ENCODE measurements around the gene HMOX1. TPM values are rescaled to one million over a fixed set of nuclear protein-coding genes. Genes with fewer than 3 reads are reported as not detected.
"Not testable (repeated sequence)": the region's sequence is repeated elsewhere in the genome, so short reads cannot be mapped to it uniquely, and the experiment has no call there.

HMOX1 gene
- total RNA-seq, 1 donor from 2014 or later: 87.0 TPM

GRCh38 chr22:35349704-35350538 is 31.0 kb upstream of the HMOX1 start:
- no peak for DNase-seq (ENCODE audit: low spot score)

- DNase-seq (ENCODE audit: low spot score): peak; percentile 97
Observed at GRCh38 chr22:35350539-35351503, 30.1 kb upstream of the HMOX1 start.

- DNase-seq (ENCODE audit: low spot score): no peak
Observed at GRCh38 chr22:35352214-35353111, 28.4 kb upstream of the HMOX1 start.

DNA sequence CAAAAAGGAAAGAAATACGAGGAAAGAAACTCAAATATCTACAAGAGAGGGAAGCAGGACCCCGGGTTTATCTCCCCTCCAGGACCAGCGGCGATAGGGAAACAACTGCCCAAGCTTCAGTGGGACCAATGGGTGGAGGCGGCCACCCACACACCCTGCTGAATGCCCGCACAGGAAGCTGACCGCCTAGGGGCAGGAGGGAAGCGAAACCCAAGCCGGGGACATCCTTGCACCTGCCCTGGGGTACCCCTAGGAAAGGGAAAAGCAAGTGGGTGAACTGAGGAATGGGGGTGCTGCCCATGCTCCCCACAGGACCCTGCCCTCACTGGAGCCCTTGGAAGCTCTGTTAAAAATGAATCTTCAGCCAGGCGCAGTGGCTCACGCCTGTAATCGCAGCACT is 27.6 kb upstream of the HMOX1 start:
- no peak for DNase-seq (ENCODE audit: low spot score)

- DNase-seq (ENCODE audit: low spot score): no peak
Observed at GRCh38 chr22:35354068-35354467, 26.8 kb upstream of the HMOX1 start.

DNA sequence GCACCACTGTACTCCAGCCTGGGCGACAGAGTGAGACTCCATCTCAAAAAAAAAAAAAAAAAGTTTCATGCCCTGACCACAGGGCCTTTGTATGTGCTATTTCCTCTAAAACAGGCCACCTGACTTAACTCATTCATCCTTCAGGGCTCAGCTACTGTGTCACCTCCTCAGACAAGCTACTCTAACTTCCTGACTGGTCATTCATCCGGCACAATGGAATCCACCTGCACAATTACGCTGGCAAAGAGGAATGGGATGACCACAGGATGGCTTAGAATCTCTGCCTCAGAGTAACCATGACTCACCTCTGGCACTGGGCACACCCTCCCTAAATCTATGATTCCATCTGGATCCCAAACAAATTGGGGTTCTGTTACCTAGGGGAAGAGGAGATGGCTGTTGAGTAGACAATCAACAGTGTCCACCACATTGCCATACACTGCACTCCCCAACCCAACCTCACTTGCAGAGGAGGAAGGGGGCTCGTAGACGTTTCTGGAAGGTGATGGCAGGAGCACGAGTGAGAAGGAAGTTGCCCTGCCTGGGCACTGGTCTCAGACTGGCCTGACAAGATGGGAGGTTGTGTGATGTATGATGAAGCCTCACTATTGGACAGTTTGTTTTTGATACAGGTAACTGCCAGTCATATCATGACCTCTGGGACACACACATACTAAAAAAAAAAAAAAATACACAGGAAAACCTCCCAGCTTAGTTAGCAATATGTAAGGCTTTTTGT is 22.8 kb upstream of the HMOX1 start:
- DNase-seq (ENCODE audit: low spot score): no peak

DNA sequence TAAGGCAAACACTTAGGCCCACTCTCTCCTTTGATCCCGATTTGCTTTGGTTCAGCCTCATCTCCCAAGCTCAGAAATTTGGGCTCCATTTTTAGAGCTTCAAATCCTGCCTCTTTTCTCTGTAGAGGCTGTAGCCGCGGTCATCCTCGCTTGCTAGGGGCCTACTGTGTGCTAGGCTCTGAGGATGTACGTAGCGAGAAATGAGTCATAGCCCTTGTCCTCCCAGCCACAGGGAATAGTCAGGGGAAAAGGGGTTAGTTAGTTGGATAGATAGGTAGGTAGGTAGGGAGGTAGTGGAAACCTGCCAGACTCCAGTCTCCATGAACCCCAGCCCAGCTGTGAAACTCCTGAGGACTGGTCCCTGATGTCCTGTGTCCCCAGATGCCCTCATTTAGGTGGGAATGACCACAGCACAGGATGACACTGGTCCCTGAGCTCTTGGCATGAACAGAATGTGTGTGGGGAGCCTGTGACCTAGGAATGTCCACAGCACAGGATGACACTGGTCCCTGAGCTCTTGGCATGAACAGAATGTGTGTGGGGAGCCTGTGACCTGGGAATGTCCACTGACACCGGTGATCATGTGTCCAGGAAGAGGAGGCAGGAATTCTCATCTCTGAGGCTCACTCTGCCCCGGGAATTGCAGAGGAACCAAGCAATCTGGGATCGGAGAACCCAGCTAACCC is 21.4 kb upstream of the HMOX1 start:
- no peak for DNase-seq (ENCODE audit: low spot score)

- DNase-seq (ENCODE audit: low spot score): no peak
Observed at GRCh38 chr22:35361001-35361558, 19.8 kb upstream of the HMOX1 start.

GRCh38 chr22:35363566-35364086 is 17.3 kb upstream of the HMOX1 start:
- no peak for DNase-seq (ENCODE audit: low spot score)

DNA sequence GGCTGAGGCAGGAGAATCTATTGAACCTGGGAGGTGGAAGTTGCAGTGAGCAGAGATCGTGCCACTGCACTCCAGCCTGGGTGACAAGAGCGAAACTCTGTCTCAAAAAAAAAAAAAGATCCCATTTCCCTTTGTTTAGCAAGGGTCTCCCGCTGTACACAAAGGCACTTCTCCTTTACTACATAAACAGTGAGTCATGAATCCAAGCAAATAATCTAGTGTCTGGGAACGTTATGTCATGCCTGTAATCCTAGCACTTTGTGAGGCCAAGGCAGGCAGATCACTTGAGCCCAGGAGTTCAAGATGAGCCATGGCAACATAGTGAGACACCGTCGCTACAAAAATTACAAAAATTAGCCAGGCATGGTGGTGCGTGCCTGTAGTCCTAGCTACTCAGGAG is 16.7 kb upstream of the HMOX1 start:
- not testable (repeated sequence) for DNase-seq (ENCODE audit: low spot score)

DNA sequence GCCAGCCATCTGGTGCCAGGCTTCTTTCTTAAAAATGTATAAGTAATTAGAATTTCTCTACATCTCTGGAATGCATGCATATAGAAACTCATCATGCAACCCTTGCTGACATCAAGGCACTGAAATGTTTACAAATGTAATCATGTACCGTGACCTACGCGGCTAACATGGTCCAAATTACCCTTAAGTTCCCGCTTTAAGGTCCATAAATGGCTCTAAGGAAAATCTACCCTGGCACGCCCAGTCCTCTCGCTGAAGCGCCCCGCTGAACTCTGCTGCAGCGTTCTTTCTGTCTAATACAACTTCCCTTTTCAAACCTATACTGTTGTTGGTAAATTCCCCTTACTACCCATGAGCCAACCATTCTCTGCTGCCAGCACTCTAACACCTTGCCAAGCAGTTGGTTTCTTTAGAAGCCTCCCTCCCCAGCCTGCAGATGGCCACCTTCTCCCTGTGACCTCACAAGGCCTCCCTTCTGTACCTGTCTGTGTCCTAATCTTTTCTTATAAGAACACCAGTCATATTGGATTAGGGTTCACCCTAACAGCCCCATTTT is 13.5 kb upstream of the HMOX1 start:
- DNase-seq (ENCODE audit: low spot score): no peak

- no peak for DNase-seq (ENCODE audit: low spot score)
Observed at GRCh38 chr22:35368386-35368785, 12.5 kb upstream of the HMOX1 start.

GRCh38 chr22:35369996-35370395 is 10.9 kb upstream of the HMOX1 start:
- no peak for DNase-seq (ENCODE audit: low spot score)

DNA sequence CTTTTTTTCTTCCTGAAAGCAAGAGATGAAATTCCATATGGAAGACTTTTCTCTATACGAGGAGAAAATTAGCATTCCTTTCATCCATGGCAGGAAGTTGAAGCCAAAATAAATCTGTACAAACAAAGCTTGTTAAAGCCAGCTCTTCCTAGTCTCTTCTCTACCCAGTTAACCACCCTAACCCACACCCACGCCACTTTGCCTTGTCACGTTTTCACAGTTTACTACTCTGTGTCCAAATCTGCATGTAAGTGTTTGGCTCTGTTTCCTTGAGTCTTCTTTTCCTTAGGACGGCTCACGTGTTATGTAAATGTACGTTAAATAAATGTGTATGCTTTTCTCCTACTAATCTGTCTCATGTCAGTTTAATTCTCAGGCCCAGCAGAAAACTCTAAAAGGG is 7.1 kb upstream of the HMOX1 start:
- no peak for DNase-seq (ENCODE audit: low spot score)

- DNase-seq (ENCODE audit: low spot score): no peak
Observed at GRCh38 chr22:35375031-35375430, 5.9 kb upstream of the HMOX1 start.

DNA sequence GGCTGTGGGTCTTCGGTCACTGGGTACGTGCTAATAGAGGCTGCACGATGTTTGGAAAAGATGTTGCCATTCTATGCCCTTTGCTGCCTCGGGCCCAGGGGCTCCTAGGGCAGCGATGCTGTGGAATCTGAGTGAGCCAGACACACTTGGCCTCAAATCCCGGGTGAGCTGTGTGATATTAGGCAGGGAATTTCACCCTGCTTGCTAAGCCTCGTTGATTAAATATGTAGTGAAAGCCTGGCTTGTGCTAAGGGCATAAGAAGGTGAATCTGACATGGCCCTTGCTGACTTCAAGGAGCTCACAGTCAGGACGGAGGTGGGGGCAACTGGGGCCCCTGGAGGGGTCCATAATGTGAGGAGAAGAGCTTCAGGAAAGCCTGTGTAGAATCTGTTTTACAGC is 5.4 kb upstream of the HMOX1 start:
- DNase-seq (ENCODE audit: low spot score): no peak

DNA sequence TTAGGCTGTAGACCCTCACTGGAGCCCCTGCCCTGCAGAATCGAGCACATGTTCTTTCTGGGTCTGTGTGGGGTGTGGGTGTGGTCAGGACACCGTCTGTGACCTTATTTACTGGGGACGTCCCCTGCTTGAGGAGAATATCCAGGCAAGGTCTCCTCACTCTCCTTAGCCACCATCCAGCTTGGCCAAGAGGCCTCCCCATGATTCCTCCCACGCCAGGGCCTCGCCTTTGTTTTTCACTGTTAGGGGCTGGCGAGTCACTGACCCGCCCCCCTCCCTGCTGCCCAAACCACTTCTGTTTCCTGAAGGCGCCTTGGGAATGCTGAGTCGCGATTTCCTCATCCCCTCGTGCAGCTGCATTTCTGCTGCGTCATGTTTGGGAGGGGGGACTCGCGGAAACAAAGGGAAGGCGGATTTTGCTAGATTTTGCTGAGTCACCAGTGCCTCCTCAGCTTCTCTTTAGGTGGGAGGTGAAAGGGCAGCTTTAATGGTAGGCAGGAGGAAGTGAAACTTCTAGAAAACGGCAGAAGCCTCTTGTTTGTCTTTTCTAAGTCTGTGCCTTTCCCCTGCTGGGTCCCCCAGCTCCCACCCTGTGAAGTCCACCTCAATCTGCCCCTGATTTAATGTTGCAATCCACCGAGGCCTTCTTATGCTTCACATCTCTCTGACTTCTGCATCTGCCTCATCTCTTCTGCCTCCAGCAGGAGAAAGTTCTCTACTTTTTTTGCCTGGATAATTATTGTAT is 4.0 kb upstream of the HMOX1 start:
- DNase-seq (ENCODE audit: low spot score): peak; percentile 94

DNA sequence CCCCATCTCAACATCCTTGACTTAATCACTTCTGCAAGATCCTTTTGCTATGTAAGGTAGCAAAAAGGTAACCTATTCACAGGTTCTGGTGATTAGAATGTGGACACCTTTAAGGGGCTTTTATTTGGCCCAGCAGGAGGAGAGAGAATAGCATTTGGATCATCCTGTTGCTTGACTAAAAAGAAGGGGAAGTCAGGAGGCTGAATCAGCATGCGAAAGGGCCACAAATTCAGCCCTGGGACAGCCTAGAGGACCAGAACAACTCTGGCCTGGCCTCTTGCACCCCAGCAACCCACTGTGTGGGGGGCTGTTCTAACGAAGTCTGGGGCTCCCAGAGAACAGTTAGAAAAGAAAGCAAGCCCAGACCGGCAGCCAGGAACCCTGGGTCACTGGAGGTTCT is 3.2 kb upstream of the HMOX1 start:
- no peak for DNase-seq (ENCODE audit: low spot score)

Measured in mesenteric fat pad (tissue), 1 donor.